Measurements from ENCODE around the gene RARRES1. TPM values are rescaled to one million over a fixed set of nuclear protein-coding genes. Genes with fewer than 3 reads are reported as not detected.

Gene RARRES1
- total RNA-seq, 1 experiment from 2014 or later: 0.73 TPM

GRCh38 chr3:158781191-158781590 lies 48.9 kb upstream of the RARRES1 start:
- BruUV-seq (replicated peaks): no TSS peak
- ChIA-PET POLR2A (ENCODE audit: unreplicated experiment) (no interaction called here), CTCF (no interaction called here)
- no peaks in the 10 kb centered on the region for H3K79me2 ChIP-seq (ENCODE audit: low read length)
- H2AFZ ChIP-seq (ENCODE audit: low read length): no peak overlapping the region
- no peaks in the 10 kb centered on the region for H3K9me2 ChIP-seq (replicated peaks; ENCODE audit: low read length)
- H3K27me3 ChIP-seq (ENCODE audit: low read length): no peaks in the 10 kb centered on the region
- no peak overlapping the region for H3K4me2 ChIP-seq (ENCODE audit: low read length)
- H3K4me3 ChIP-seq (ENCODE audit: low read length): no peak overlapping the region
- H3K9me3 ChIP-seq (ENCODE audit: low read length): no peaks in the 10 kb centered on the region
- no peak for TF ChIP-seq CTCF (conservative IDR thresholded peaks at IDR 0.05; ENCODE audit: low read depth, low read length)
- no peak for TF ChIP-seq EZH2 (IDR thresholded peaks at IDR 0.05; ENCODE audit: low read length, unreplicated experiment)
- TF ChIP-seq EZH2phosphoT487 (IDR thresholded peaks at IDR 0.05; ENCODE audit: borderline replicate concordance, low read length): no peak
- no peak for DNase-seq
- H3F3A ChIP-seq (ENCODE audit: low read length, unreplicated experiment): no peaks in the 10 kb centered on the region
- peaks cover 4% of the 10 kb centered on the region; the same call in 1 of the 2 replicates for H3K36me3 ChIP-seq (ENCODE audit: low read depth, low read length)
- H4K20me1 ChIP-seq (ENCODE audit: low read length): no peaks in the 10 kb centered on the region
- ATAC-seq: no peak
- H3K4me1 ChIP-seq (ENCODE audit: insufficient read depth, low read length): peaks cover 12% of the 10 kb centered on the region
- intact Hi-C loops (cut with micrococcal nuclease): no loop called here
- H3K27ac ChIP-seq (ENCODE audit: low read length): peak overlapping the region; percentile 53; the same call in 1 of the 2 replicates
- no peak overlapping the region for H3K9ac ChIP-seq (ENCODE audit: low read length)

GRCh38 chr3:158780766-158781165 lies 48.5 kb upstream of the RARRES1 start:
- H3K27ac ChIP-seq (ENCODE audit: low read length): no peak overlapping the region
- intact Hi-C loops (cut with micrococcal nuclease): no loop called here

More at GRCh38 chr3:158780766-158781165, 48.5 kb upstream of the RARRES1 start:
- Histone ChIP-seq H3K79me2 (ENCODE audit: low read length) (no peaks in the 10 kb centered on the region), H3K9me2 (replicated peaks; ENCODE audit: low read length) (no peaks in the 10 kb centered on the region), H3K36me3 (ENCODE audit: low read depth, low read length) (no peaks in the 10 kb centered on the region), H3K27me3 (ENCODE audit: low read length) (no peaks in the 10 kb centered on the region), H4K20me1 (ENCODE audit: low read length) (no peaks in the 10 kb centered on the region), H3K9me3 (ENCODE audit: low read length) (no peaks in the 10 kb centered on the region), H3F3A (ENCODE audit: low read length, unreplicated experiment) (no peaks in the 10 kb centered on the region), H3K4me2 (ENCODE audit: low read length) (no peak overlapping the region), H3K4me3 (ENCODE audit: low read length) (no peak overlapping the region), H3K4me1 (ENCODE audit: insufficient read depth, low read length) (peaks cover 12% of the 10 kb centered on the region), H2AFZ (ENCODE audit: low read length) (no peak overlapping the region), H3K9ac (ENCODE audit: low read length) (no peak overlapping the region)
- no TSS peak for BruUV-seq (replicated peaks)
- DNase-seq: no peak
- no peak for TF ChIP-seq EZH2 (IDR thresholded peaks at IDR 0.05; ENCODE audit: low read length, unreplicated experiment)
- TF ChIP-seq EZH2phosphoT487 (IDR thresholded peaks at IDR 0.05; ENCODE audit: borderline replicate concordance, low read length): no peak
- no peak for TF ChIP-seq CTCF (conservative IDR thresholded peaks at IDR 0.05; ENCODE audit: low read depth, low read length)
- ATAC-seq: no peak
- CTCF ChIA-PET: no interaction called here
- POLR2A ChIA-PET (ENCODE audit: unreplicated experiment): no interaction called here

Measured in PC-3 (cell line).